GM21526 (cell line): Measurements from ENCODE around the gene NME4.
"Not testable (repeated sequence)": the region's sequence is repeated elsewhere in the genome, so short reads cannot be mapped to it uniquely, and the experiment has no call there.

Experiments used
- ATAC-seq: cut with Tn5 transposase; IDR thresholded peaks from one replicate; pipeline ENCODE4 v1.9.1; 2021; ENCODE audit warnings: moderate library complexity; ENCODE audit not compliant: unreplicated experiment, low FRiP score

Gene NME4

DNA sequence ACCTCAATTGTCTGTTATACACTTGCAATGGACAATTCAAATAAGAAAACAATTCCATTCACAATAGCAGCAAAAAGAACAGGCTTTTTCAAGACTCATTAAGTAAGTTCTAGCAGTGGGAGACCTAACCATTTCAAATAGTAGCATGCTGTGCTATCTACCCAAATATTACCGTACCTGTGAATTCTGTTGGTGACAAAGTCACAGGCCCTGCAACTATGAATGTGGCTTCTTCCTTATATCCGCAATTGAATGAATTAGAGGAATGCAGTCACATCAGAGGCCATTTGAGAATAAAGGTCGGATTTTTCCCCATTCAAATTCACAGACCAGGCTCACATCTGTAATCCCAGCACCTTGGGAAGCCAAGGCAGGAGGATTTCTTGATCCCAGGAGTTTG is 800 bp upstream of the NME4 start:
- ATAC-seq: no peak

DNA sequence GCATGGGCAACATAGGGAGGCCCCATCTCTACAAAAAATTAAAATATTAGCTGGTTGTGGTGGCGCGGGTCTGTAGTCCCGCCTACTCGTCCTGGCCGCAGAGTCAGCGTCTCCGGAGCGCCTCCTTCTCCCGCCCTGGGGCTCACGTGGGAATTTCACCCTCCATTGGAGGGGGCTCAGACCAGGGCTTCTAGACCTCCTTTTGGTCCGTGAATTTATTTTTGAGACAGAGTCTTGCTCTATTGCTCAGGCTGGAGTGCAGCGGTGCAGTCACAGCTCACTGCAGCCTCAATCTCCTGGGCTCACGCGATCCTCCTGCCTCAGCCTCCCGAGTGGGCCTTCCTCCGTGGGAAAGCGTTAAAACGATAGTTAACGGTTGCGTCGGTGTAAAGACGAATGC is 394 bp upstream of the NME4 start:
- no peak for ATAC-seq

DNA sequence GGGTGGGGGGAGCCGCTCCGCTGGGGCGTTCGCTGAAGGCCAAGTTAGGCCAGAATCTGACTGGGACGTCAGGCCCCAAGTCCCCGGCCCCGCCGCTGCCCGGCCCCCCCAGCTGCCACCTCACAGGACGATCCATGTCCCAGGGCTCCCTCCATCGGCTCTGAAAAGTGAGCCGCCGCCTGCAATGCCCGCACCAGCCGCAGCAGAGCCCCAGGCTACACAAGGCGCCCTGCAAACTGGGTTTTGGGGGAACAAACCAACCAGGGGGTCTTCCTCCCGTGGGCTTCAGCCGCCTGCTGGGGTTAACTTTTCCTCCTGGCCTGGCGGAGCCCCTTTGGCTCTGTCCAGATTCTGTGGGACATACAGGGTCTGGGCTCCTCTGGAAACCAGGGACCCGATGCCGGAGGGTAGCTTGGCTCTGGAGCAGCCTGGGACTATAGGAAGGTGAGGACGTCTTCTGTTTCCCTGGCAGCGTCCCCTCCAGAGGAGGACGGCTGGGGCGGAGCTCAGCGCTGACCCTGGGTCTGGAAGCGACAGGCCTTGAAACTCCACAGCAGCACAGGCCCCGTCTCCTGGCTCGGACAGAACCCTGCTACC is 835 bp downstream of the NME4 start:
- ATAC-seq: no peak

DNA sequence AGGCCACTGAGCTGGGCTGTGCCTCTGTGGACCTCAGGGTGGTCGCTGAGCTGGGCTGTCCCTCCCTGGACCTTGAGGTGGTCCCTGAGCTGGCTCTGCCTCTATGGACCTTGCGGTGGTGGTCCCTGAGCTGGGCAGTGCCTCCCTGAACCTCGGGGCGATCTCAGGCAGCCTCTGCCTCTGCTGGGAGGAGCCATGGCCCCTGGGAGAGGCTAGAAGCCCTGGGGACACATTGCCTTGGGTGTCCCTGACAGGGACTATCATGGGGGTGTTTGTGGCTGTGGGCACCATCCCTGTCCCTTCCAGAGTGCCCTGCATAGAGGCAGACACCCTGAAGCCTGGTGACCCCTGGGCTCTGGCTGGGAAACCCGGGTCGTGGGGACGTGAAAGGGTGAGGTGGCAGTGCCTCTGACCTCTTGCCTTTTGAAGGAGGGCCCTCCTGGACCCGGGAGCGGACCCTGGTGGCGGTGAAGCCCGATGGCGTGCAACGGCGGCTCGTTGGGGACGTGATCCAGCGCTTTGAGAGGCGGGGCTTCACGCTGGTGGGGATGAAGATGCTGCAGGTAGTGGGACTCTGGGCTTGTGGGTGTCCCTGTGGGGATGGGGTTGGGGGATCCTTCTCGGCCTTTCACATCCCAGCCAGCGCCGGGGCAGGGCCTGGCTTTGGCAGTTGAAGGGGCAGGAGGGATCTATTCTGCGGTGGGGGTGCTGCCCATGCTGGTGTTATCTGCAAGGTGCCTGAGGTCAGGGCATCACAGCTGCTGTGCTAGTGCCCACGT is 1.8 kb downstream of the NME4 start:
- ATAC-seq: no peak

GRCh38 chr16:399340-400019 is 2.5 kb downstream of the NME4 start:
- no peak for ATAC-seq

DNA sequence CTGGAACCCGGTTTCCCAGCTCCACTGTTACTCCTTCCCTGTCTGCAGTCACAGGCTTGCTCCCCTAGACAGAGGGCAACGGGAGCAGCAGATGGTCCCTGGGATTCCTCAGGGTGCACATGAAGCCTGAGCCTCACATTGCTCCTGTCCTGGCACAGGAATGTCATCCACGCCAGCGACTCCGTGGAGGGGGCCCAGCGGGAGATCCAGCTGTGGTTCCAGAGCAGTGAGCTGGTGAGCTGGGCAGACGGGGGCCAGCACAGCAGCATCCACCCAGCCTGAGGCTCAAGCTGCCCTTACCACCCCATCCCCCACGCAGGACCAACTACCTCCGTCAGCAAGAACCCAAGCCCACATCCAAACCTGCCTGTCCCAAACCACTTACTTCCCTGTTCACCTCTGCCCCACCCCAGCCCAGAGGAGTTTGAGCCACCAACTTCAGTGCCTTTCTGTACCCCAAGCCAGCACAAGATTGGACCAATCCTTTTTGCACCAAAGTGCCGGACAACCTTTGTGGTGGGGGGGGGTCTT is 3.1 kb downstream of the NME4 start:
- no peak for ATAC-seq

DNA sequence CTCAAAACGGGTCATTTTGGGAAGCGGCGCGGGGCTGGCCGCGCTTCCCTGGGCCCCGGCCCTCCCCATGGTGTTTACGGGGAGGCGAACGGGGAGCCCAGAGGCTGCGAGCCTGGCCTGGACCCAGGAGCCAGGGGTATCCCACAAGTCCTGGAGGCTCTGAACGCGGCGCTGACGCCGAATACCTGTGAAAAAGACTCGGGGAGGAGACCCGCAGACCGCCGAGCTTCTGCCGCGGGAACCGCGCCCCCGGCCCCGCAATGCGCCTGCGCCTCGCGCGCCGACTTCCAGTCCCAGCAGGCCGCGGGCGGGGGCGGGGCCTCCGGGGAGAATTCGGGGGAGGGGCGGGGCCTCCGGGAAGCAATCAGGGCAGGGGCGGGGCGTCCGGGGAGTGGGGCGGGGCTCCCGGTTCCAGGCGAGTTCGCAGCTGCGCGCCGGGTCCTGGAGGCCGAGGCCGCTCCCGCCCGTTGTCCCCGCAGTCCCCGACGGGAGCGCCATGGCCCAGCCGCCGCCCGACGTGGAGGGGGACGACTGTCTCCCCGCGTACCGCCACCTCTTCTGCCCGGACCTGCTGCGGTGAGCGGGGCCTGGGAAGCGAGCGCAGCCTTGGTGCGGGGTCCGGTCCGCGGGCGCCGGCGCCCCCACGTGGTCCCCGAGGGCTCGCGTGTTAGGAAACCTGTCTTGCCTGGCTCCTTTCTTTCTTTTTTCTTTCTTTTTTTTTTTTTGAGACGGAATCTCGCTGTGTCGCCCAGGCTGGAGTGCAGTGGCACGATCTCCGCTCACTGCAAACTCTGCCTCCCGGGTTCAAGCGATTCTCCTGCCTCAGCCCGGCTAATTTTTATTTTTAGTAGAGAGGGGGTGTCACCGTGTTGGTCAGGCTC is 4.7 kb downstream of the NME4 start, which contains the start of gene DECR2:
Gene DECR2 (plus strand): TSS at position 418 of the 881 bp plus-strand sequence. CDS start 79 bp downstream, at position 497.
- ATAC-seq: peak; percentile 43

- no peak for ATAC-seq
Measured at GRCh38 chr16:404971-405486, 8.0 kb downstream of the NME4 start.

DNA sequence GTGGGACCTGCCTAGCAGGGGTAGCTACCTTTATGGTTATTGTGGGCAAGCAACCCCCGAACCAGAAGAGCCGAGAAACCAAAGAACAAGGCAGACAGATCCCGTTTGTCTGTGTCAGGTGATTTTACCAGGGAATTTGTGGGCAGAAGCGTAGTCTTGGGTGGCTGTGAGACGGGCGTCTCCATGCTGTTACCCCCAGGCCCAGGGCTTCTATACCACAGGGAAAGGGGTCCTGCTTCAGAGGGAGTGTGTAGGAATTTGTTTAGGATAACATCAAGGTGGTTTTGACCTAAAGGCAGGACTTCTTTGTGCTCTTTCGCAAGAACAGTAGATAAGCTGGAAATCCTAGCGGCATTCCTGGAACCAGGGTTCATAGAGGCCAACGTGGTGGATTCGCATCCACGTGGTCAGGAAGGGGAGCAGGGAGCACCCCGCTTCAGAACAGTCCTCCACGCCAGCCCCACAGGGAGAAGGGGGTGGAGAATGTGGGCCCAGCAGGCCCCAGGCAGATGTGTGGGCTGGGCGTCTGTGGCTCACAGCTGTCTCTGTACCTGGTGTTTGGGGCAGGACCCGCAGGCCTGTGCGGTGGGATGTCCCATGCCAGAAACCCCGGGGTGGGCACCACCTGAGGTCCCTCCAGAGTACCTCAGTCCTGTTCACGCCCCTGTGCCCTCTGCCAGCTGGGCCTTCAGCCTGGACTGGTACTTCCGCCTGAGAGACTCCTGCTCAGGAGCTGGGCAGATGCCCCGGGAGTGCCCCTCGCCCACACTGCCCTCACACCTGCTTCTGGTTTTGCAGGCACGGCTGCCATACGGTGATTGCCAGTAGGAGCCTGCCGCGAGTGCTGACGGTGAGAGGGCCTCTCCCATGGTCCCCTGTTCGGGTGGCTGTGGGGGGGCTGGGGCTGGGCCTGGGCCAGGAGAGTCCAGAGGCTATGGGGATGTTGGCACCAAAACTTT is 8.8 kb downstream of the NME4 start:
- no peak for ATAC-seq

DNA sequence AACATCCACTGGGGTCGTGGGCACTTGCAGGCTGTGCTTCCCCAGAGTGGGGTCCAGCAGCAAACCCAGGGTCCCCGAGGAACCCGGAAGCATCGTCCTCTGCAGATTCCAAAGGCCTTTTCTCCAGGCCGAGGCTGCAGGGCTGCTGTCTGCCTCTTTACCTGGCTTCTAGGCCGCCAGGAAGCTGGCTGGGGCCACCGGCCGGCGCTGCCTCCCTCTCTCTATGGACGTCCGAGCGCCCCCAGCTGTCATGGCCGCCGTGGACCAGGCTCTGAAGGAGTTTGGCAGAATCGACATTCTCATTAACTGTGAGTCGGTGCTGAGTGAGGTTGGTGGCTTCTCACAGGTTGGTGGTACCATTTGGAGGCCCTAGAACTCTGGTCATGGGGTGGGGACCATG is 10.3 kb downstream of the NME4 start:
- ATAC-seq: no peak

DNA sequence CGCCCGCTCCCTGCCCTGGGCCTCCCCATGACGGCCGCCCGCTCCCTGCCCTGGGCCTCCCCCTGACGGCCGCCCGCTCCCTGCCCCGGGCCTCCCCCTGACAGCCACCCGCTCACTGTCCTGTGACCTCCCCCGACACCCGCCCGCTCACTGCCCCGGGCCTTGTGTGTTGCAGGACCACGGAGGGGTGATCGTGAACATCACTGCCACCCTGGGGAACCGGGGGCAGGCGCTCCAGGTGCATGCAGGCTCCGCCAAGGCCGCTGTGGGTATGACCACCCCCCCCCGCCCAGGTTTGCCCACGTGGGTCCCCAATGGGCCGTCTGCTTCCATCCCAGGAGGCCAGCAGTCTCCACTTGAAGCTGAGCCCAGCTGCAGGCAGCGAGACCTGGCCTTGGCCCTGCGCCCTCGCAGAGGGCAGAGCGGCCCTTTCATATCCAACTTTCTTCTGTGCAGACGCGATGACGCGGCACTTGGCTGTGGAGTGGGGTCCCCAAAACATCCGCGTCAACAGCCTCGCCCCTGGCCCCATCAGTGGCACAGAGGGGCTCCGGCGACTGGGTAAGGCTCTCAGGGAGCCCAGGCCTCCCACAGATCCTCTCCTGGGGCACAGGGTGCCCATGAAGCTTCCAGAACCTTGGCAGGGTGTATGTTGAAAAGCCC is 13.6 kb downstream of the NME4 start:
- ATAC-seq: no peak

- ATAC-seq: no peak
Measured at GRCh38 chr16:411576-412265, 14.7 kb downstream of the NME4 start.

GRCh38 chr16:414395-415169 is 17.6 kb downstream of the NME4 start:
- no peak for ATAC-seq

GRCh38 chr16:415170-415498 is 18.1 kb downstream of the NME4 start:
- ATAC-seq: not testable (repeated sequence)

DNA sequence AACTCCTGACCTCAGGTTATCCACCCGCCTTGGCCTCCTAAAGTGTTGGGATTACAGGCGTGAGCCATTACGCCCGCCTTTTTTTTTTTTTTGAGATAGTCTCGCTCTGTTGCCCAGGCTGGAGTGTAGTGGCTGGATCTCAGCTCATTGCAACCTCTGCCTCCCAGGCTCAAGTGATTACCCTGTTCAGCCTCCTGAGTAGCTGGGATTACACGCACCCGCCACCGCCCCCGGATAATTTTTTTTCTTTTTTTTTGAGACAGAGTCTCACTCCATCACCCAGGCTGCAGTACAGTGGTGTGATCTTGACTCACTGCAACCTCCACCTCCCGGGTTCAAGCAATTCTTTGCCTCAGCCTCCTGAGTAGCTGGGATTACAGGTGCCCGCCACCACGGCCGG is 25.2 kb downstream of the NME4 start:
- not testable (repeated sequence) for ATAC-seq

- no peak for ATAC-seq
Measured at GRCh38 chr16:424033-424622, 27.1 kb downstream of the NME4 start.

DNA sequence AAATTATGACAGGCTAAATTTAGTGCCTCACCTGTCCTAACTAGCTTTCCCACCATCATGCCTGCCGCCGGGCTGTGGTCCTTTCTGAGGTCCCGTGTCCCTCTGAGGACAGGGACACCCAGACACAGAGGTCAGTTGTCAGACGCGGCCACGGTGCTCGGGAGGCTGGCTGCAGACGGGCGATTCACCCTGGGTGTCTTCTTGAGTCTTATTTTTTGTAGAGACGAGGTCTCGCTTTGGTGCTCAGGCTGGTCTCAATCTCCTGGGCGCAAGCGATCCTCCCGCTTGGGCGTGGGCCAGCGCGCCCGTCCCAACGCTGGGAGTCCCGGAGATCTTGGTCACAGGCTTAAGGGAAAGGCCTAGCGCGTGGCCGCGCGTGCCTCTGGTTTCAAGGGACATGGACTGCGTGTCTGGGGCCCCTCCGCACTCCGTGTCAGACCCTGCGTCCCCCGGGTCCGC is 27.7 kb downstream of the NME4 start:
- no peak for ATAC-seq
